Subcutaneous adipose tissue (tissue), 4 donors: ENCODE data around the gene DGKG. TPM values are rescaled to one million over a fixed set of nuclear protein-coding genes. Genes with fewer than 3 reads are reported as not detected.

Experiments used
- CTCF ChIP-seq: fragments of 450-650 bp; IDR thresholded peaks from one replicate; pipeline ENCODE4 v1.5.1; 2016; ENCODE audit warnings: low read depth, mild to moderate bottlenecking, control low read depth, antibody characterized with exemption, moderate library complexity
- total RNA-seq, 4 donors: library from RNA; depleted of rRNA; stranded (reverse); fragments of >200 nt; gene quantifications; one replicate each; pipeline ENCODE4 v1.1.0, GENCODE V29; 2016

Gene DGKG
- total RNA-seq, 4 donors from 2014 or later, result 0.49 to 3.1 (median 1.8) TPM

GRCh38 chr3:186237915-186238314 lies 124.1 kb downstream of the DGKG start:
- no peak for TF ChIP-seq CTCF

DNA sequence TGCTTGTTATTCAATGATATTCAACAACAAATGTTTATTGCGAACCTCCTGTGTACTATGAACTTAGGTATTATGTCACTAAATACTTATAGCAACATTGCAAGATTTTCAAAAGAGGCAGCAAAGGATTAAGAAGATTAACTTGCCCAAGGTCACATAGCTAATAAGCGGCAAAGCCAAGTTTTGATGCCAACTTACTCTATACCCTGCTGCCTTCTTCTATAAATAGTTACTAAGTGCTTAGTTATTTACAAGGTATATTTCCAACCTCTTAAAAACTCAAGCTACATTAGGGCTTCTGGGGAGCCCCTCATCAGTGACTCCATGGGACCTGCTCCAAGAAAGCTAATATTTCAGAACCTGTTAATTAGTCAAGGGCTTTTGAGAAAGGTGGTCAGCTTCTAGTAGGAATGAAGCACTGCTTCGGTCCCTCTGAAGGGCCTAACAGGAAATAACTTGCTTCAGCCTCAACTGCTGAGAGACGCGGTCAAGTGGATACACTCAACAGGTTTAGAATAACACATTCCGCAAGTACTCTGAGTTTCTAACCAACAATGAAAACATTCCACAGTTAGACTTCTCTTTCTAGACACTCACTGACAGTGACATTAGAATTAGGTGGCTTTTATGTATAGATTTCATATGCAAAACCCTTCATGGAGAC lies 125.5 kb downstream of the DGKG start:
- no peak for TF ChIP-seq CTCF

- TF ChIP-seq CTCF, result no peak
Observed at GRCh38 chr3:186235554-186235953, 126.5 kb downstream of the DGKG start.

DNA sequence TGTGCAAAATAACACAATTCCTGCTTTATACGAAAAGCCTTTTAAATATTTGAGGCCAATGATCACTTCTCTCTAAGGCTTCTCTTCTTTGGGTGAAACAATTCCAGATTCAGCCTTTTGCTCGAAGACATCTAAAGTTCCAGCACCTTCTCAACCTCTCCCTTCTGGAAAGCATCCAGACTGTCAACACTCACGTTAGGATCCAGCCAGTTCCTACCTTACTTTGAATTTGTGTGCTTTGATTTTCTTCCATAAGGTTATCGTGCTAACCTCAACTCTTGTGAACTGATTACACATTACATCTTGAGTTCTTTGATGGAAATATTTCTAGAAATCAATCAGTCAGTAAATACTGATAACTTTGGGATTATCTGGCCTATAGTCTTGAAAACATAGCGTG lies 127.9 kb downstream of the DGKG start:
- TF ChIP-seq CTCF, result no peak

- TF ChIP-seq CTCF, result no peak
Observed at GRCh38 chr3:186226482-186226881, 135.6 kb downstream of the DGKG start.

DNA sequence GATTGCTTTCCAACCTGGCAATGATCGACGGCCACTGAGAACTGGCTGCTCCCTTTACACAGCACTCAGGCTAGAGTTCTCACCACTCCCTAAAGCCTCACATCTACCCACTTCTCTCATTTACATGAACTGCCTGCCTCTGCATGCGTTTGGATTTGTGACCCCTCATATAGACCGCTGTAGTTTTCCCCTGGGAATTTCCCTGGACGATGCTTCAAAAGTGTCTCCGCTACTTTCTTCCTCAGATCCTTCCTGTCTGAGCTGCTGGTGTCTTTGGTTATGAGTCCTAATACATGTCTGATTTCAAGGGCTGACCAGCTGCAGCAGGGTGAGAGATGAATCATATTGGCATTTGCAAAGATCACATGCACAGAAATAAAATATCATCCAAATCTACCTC lies 136.4 kb downstream of the DGKG start:
- no peak for TF ChIP-seq CTCF

DNA sequence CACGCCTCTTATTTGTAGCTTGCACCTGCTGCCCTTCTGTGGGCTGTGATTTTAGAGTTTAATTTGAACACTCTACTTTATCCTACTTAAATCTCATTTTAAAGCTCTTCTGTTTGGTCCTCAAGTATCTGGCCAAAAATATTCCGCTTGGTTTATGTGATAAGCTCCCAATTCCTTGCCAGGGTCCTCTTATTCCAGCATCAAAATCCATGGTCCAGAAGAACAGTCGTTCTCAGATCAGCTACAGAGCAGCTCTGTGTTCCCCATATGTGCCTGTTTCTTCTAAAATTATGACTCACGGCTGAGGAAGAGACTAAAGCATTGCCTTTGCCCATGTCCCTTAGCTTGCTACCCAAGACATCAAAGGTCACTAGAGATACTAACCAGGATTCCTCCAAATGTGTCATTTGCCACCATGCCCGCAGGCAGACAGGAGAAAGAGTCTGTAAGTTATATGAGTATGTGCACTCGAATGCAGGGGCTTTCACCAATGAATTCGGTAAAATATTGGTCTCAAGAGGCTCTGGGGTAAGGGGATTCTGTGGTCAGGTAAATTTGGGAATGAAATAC lies 137.9 kb downstream of the DGKG start:
- TF ChIP-seq CTCF, result no peak
